Small intestine (tissue), 7 donors: Measurements from ENCODE around the gene SLX9. TPM values are rescaled to one million over a fixed set of nuclear protein-coding genes. Genes with fewer than 3 reads are reported as not detected.

Source experiments
- DNase-seq, 2 donors: peaks; one replicate each; pipeline versions ENCODE4 v3.0.0 to v3.0.0-alpha.2; 2013
- FAIRE-seq: peaks from 2 replicates; lab custom pipeline; 2012; peaks lifted over from hg19 to GRCh38; lab: Jason Lieb, UNC
- H3K27ac ChIP-seq, 3 donors: one replicate each; pipeline ENCODE4 v1.5.1; 2013; ENCODE audit warnings: low read length in 2 of 3, mild to moderate bottlenecking in 2 of 3, control low read depth in 1 of 3, inconsistent platforms in 1 of 3, low read depth in 1 of 3, moderate library complexity in 1 of 3
- H3K27me3 ChIP-seq, 3 donors: one replicate each; pipeline ENCODE4 v1.6.1; 2013; ENCODE audit warnings: low read length in 3 of 3, inconsistent platforms in 1 of 3; ENCODE audit not compliant: control insufficient read depth in 3 of 3, insufficient read depth in 3 of 3
- H3K36me3 ChIP-seq, 3 donors: one replicate each; pipeline ENCODE4 v1.6.1; 2013; ENCODE audit warnings: low read length in 3 of 3, inconsistent platforms in 1 of 3, low read depth in 1 of 3, mild to moderate bottlenecking in 1 of 3, moderate library complexity in 1 of 3; ENCODE audit not compliant: control insufficient read depth in 3 of 3, insufficient read depth in 2 of 3
- H3K4me1 ChIP-seq, 3 donors: one replicate each; pipeline ENCODE4 v1.6.1; 2013; ENCODE audit warnings: low read length in 2 of 3, inconsistent platforms in 1 of 3, low read depth in 1 of 3, mild to moderate bottlenecking in 1 of 3, moderate library complexity in 1 of 3; ENCODE audit not compliant: control insufficient read depth in 3 of 3, insufficient read depth in 2 of 3
- H3K4me3 ChIP-seq, 3 donors: one replicate each; pipeline ENCODE4 v1.5.1; 2013; ENCODE audit warnings: low read length in 3 of 3, control low read depth in 1 of 3, inconsistent platforms in 1 of 3, low read depth in 1 of 3, mild to moderate bottlenecking in 1 of 3, moderate library complexity in 1 of 3
- H3K9me3 ChIP-seq, 2 donors: one replicate each; pipeline ENCODE4 v1.6.1; 2013; ENCODE audit warnings: low read depth in 1 of 2, low read length in 1 of 2; ENCODE audit not compliant: control insufficient read depth in 2 of 2, insufficient read depth in 1 of 2
- WGBS, 3 donors: extraction: QIAGEN DNeasy Blood & Tissue Kit; methylation state at CpG; one replicate each; pipeline ENCODE4 v1.1.7; 2013; 5-methylcytosine and 5-hydroxymethylcytosine counted together
- polyA plus RNA-seq, 4 donors: library from polyadenylated mRNA; stranded (reverse) in 3 of 4; unstranded in 1 of 4; fragments of 200-250 nt in 3 of 4; fragments of 120-200 nt in 1 of 4; gene quantifications; one replicate each; pipeline versions ENCODE4 v1.2.1 to v1.2.3, GENCODE V29; 2013
- donor health status: healthy with polysubstance abuse.
- donor health status: control.
- donor health status: control.
- donor health status: Bipolar disorder and iron deficiency.
- donor health status: healthy.

SLX9 gene
- polyA plus RNA-seq, 4 donors, result 10.7 to 31.5 (median 24.7) TPM

- no peak for DNase-seq
- FAIRE-seq, result no peak
Measured at GRCh38 chr21:44954281-44954771, 14.5 kb downstream of the SLX9 start.

GRCh38 chr21:44955141-44955797 lies 15.4 kb downstream of the SLX9 start:
- DNase-seq (no peak), FAIRE-seq (no peak)
- Histone ChIP-seq H3K4me1 (no peaks in the 10 kb centered on the region), H3K36me3 (peaks cover 0 to 87% (median 1%) of the 10 kb centered on the region in 3 donors), H3K27ac (no peak overlapping the region), H3K9me3 (no peaks in the 10 kb centered on the region), H3K4me3 (no peak overlapping the region), H3K27me3 (no peaks in the 10 kb centered on the region)
- WGBS, 3 donors, result 85 to 92% (median 88%) methylated on average over 21 of the region's 21 CpGs

More at GRCh38 chr21:44954281-44954771, 14.5 kb downstream of the SLX9 start:
- Histone ChIP-seq H3K27me3 (no peaks in the 10 kb centered on the region), H3K4me1 (peaks cover 0 to 4% (median 0%) of the 10 kb centered on the region in 3 donors), H3K27ac (no peak overlapping the region), H3K36me3 (peaks cover 0 to 83% (median 0%) of the 10 kb centered on the region in 3 donors), H3K9me3 (no peaks in the 10 kb centered on the region), H3K4me3 (no peak overlapping the region)
- 94 to 96% (median 95%) methylated on average over 22 of the region's 22 CpGs for WGBS, 3 donors

- Histone ChIP-seq H3K4me1 (no peaks in the 10 kb centered on the region), H3K36me3 (peaks cover 0 to 87% (median 4%) of the 10 kb centered on the region in 3 donors)
- no peak for FAIRE-seq
Measured at GRCh38 chr21:44955798-44956175, 16.0 kb downstream of the SLX9 start.

GRCh38 chr21:44956356-44957046 lies 16.7 kb downstream of the SLX9 start:
- no peak for DNase-seq
- no peak for FAIRE-seq
- Histone ChIP-seq H3K4me3 (no peak overlapping the region), H3K27me3 (no peaks in the 10 kb centered on the region), H3K9me3 (no peaks in the 10 kb centered on the region), H3K4me1 (no peaks in the 10 kb centered on the region), H3K36me3 (peaks cover 0 to 84% (median 4%) of the 10 kb centered on the region in 3 donors), H3K27ac (no peak overlapping the region)
- 92 to 95% (median 94%) methylated on average over 32 to 35 of the region's 35 CpGs for WGBS, 3 donors

More at GRCh38 chr21:44955798-44956175, 16.0 kb downstream of the SLX9 start:
- Histone ChIP-seq H3K27me3 (no peaks in the 10 kb centered on the region), H3K9me3 (no peaks in the 10 kb centered on the region), H3K27ac (no peak overlapping the region), H3K4me3 (no peak overlapping the region)
- 88 to 94% (median 93%) methylated on average over 16 of the region's 16 CpGs for WGBS, 3 donors
- DNase-seq, result no peak

GRCh38 chr21:44957047-44957831 lies 17.4 kb downstream of the SLX9 start:
- Histone ChIP-seq H3K4me3 (no peak overlapping the region), H3K27ac (no peak overlapping the region), H3K4me1 (no peaks in the 10 kb centered on the region), H3K9me3 (no peaks in the 10 kb centered on the region), H3K36me3 (peaks cover 0 to 82% (median 4%) of the 10 kb centered on the region in 3 donors), H3K27me3 (no peaks in the 10 kb centered on the region)
- 86 to 94% (median 94%) methylated on average over 21 to 22 of the region's 22 CpGs for WGBS, 3 donors
- FAIRE-seq (no peak), DNase-seq (no peak)

- peaks cover 0 to 79% (median 4%) of the 10 kb centered on the region in 3 donors for H3K36me3 ChIP-seq
- H3K4me3 ChIP-seq, result no peak overlapping the region
- WGBS, 3 donors, result 85 to 87% (median 86%) methylated on average over 20 to 26 of the region's 26 CpGs
- DNase-seq, result no peak
- peak overlapping the region in 2 of 3 donors; percentile 33 to 68 for H3K27ac ChIP-seq
- no peaks in the 10 kb centered on the region for H3K4me1 ChIP-seq
- no peaks in the 10 kb centered on the region for H3K9me3 ChIP-seq
- FAIRE-seq, result no peak
- no peaks in the 10 kb centered on the region for H3K27me3 ChIP-seq
Measured at GRCh38 chr21:44957901-44958451, 18.1 kb downstream of the SLX9 start.

- H3K27me3 ChIP-seq, result no peaks in the 10 kb centered on the region
- no peaks in the 10 kb centered on the region for H3K9me3 ChIP-seq
- H3K4me3 ChIP-seq, result no peak overlapping the region
- DNase-seq, result peak in 1 of 2 donors; percentile 35
- peaks cover 0 to 73% (median 4%) of the 10 kb centered on the region in 3 donors for H3K36me3 ChIP-seq
- 63 to 88% (median 79%) methylated on average over 24 to 28 of the region's 28 CpGs for WGBS, 3 donors
- no peaks in the 10 kb centered on the region for H3K4me1 ChIP-seq
- FAIRE-seq, result no peak
- H3K27ac ChIP-seq, result peak overlapping the region in 2 of 3 donors; percentile 33 to 68
Measured at GRCh38 chr21:44958471-44959191, 18.8 kb downstream of the SLX9 start.
